Urinary bladder (tissue), 4 donors: ENCODE results near the gene PEX14. TPM values are rescaled to one million over a fixed set of nuclear protein-coding genes. Genes with fewer than 3 reads are reported as not detected.

Source experiments
- DNase-seq: peaks from one replicate; pipeline ENCODE4 v3.0.0-alpha.2; 2015; ENCODE audit errors: extremely low spot score
- H3K27ac ChIP-seq: one replicate; pipeline ENCODE4 v1.5.1; 2013; ENCODE audit warnings: low read depth, mild to moderate bottlenecking, moderate library complexity
- H3K36me3 ChIP-seq: one replicate; pipeline ENCODE4 v1.6.1; 2013; ENCODE audit warnings: mild to moderate bottlenecking, moderate library complexity; ENCODE audit not compliant: insufficient read depth
- H3K4me1 ChIP-seq: one replicate; pipeline ENCODE4 v1.6.1; 2013; ENCODE audit warnings: mild to moderate bottlenecking, moderate library complexity; ENCODE audit not compliant: insufficient read depth
- H3K4me3 ChIP-seq: one replicate; pipeline ENCODE4 v1.5.1; 2013; ENCODE audit warnings: low read depth, low read length
- WGBS: extraction: QIAGEN DNeasy Blood & Tissue Kit; methylation state at CpG from one replicate; pipeline ENCODE4 v1.1.7; 2013; 5-methylcytosine and 5-hydroxymethylcytosine counted together
- polyA plus RNA-seq: library from polyadenylated mRNA; stranded (reverse); fragments of 200-250 nt; gene quantifications from one replicate; pipeline ENCODE4 v1.2.3, GENCODE V29; 2013
- total RNA-seq: library from RNA; depleted of rRNA; stranded (reverse); fragments of >200 nt; gene quantifications from one replicate; pipeline ENCODE4 v1.2.3, GENCODE V29; 2014
- donor health status: healthy with polysubstance abuse.
- donor health status: healthy.

Gene PEX14
- total and polyA plus RNA-seq, 2 donors, result 10.9 to 76.1 TPM

GRCh38 chr1:10643607-10644306 lies 169.0 kb downstream of the PEX14 start:
- H3K27ac ChIP-seq, result no peak overlapping the region
- no peaks in the 10 kb centered on the region for H3K4me1 ChIP-seq
- H3K36me3 ChIP-seq, result no peaks in the 10 kb centered on the region
- no peak for DNase-seq
- 79% methylated on average over 17 of the region's 17 CpGs for WGBS
- H3K4me3 ChIP-seq, result no peak overlapping the region

- no peak for DNase-seq
- 86% methylated on average over 32 of the region's 32 CpGs for WGBS
- Histone ChIP-seq H3K27ac (no peak overlapping the region), H3K4me3 (no peak overlapping the region), H3K4me1 (no peaks in the 10 kb centered on the region), H3K36me3 (no peaks in the 10 kb centered on the region)
These were observed 169.8 kb downstream of the PEX14 start for GRCh38 chr1:10644307-10645128.

DNA sequence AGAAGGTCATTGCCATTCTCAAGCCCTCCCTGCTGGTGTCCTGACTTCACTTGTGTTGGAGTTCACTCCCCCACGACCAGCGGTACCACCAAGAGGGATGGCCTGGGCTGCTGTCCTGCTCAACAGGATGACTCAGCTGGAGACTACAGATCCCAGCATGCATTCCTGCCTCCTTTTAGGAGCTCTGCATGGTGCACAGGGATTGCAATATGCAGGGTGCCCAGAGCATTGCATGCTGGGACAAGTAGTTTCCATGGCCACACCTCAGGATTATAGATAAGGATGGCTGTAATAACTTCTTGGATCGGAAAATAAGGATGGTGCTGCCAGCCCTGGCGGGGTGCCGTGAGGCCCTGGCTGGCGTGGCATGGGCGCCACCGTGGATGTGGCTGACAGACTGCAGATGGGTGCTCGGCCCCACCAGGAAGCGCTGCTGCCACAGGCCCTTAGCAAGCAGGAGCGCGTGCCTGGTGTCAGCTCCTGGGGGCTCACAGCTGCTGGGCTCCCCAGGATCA lies 171.7 kb downstream of the PEX14 start:
- no peak for DNase-seq
- Histone ChIP-seq H3K4me1 (no peaks in the 10 kb centered on the region), H3K27ac (no peak overlapping the region), H3K36me3 (no peaks in the 10 kb centered on the region), H3K4me3 (no peak overlapping the region)
- WGBS, result 73% methylated on average over 12 of the region's 12 CpGs

DNA sequence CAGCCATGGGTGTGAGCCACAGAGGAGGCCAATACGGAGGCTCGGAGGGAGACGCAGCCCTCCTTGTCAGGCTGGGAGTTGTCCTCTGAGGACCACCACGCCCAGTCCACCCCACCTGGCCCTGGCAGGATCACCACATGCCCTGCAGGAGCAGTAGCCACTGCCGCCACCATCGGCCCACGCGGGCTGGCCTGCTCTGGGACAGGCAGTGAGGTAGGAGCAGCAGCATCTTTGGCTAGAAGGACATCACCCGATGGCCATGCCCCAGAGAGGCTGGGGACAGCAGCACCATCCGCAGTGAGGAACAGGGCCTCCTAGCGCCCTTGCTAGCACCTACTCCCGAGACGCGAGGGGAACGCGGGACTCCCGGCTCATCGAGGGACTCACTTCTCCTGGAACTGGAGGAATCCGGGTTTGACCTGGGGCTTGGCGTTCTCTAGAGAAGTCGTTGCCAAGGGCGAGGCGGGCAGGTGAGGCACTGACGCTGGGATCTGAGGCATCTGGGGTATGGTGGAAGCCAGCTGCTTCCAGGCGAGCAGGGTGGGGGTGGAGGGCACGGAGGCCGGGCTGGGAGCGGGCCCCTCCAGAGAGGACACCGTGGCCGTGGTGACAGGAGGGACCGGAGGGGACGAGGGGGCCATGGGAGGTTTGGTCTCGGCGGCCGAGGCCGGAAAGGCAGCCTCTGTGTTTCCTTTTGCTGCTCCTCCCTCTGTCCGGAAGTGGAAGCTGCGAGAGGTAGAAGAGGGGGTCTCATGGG lies 172.8 kb downstream of the PEX14 start:
- 93% methylated on average over 38 of the region's 38 CpGs for WGBS
- no peak overlapping the region for H3K27ac ChIP-seq
- no peaks in the 10 kb centered on the region for H3K4me1 ChIP-seq
- DNase-seq, result no peak
- no peaks in the 10 kb centered on the region for H3K36me3 ChIP-seq
- no peak overlapping the region for H3K4me3 ChIP-seq

- 72% methylated on average over 32 of the region's 32 CpGs for WGBS
- H3K4me3 ChIP-seq, result no peak overlapping the region
- DNase-seq, result no peak
- H3K4me1 ChIP-seq, result no peaks in the 10 kb centered on the region
- no peak overlapping the region for H3K27ac ChIP-seq
- no peaks in the 10 kb centered on the region for H3K36me3 ChIP-seq
These were observed 174.2 kb downstream of the PEX14 start for GRCh38 chr1:10648689-10649516.

- WGBS, result 50% methylated on average over 30 of the region's 30 CpGs
- Histone ChIP-seq H3K4me1 (no peaks in the 10 kb centered on the region), H3K36me3 (no peaks in the 10 kb centered on the region), H3K4me3 (no peak overlapping the region), H3K27ac (no peak overlapping the region)
- DNase-seq, result no peak
These were observed 174.9 kb downstream of the PEX14 start for GRCh38 chr1:10649517-10650201.

- Histone ChIP-seq H3K4me3 (no peak overlapping the region), H3K36me3 (no peaks in the 10 kb centered on the region), H3K27ac (no peak overlapping the region), H3K4me1 (no peaks in the 10 kb centered on the region)
- WGBS, result 83% methylated on average over 40 of the region's 40 CpGs
- DNase-seq, result no peak
These were observed 176.0 kb downstream of the PEX14 start for GRCh38 chr1:10650556-10651388.

DNA sequence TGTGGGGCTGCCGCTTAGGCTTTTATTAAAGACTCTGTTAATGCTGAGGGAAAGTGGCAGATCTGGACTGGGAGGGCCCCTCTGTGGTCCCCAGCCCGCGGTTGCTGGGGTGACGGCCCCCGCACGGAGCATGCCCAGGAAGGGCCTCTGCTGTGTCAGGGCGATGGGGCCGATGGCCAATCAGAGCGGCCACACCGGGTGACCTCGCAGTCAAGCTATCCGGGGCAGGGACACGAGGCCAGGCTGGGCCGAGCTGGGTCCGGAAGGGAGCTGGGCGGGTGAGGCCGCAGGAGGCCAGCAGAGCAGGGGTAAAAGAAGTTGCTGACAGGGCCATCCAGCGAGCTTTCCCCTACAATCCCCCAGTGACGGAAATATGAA lies 176.6 kb downstream of the PEX14 start:
- H3K4me3 ChIP-seq, result no peak overlapping the region
- no peak overlapping the region for H3K27ac ChIP-seq
- no peaks in the 10 kb centered on the region for H3K4me1 ChIP-seq
- WGBS, result 64% methylated on average over 19 of the region's 19 CpGs
- DNase-seq, result no peak
- no peaks in the 10 kb centered on the region for H3K36me3 ChIP-seq

DNA sequence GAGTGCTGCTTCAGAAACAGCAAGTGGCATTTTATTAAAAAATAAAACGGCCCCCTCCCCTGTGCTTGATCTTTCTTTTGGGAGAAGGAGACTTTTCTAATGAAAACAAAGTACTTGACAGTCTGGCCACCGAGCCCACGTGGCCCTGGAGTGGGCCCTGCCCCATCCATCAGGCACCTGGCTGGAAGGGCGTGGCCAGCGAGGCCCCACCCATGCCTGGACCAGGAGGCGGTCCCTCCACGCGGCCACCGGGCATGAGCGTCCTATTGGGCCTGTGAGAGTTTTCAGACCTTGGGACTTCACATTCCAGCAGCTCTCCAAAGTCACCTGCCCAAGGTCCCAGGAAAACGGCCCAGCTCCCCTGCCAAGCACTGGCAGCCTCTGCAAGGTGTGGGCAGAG lies 177.0 kb downstream of the PEX14 start:
- Histone ChIP-seq H3K36me3 (no peaks in the 10 kb centered on the region), H3K27ac (no peak overlapping the region), H3K4me3 (no peak overlapping the region), H3K4me1 (no peaks in the 10 kb centered on the region)
- no peak for DNase-seq
- 71% methylated on average over 11 of the region's 11 CpGs for WGBS

DNA sequence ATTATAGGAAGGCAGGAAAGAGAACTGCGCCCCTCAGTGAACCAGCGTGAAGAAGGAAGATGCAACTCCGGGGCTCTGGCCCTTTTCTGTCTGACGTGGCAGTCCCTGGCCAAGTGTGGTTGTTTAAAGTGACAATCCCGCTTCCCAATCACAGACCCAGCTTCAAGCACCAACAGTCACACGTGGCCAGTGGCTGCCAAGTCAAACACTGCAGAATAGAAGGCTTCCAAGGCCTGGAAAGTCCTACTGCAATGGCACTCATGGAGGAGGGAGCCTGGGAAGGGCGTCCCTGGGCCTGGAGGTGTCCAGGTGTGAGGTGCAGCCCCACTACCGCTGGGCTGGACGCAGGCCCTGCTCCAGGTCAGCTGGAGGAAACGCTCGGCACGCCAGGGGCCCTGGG lies 177.9 kb downstream of the PEX14 start:
- Histone ChIP-seq H3K4me1 (no peaks in the 10 kb centered on the region), H3K36me3 (no peaks in the 10 kb centered on the region), H3K4me3 (no peak overlapping the region), H3K27ac (no peak overlapping the region)
- 85% methylated on average over 12 of the region's 12 CpGs for WGBS
- no peak for DNase-seq

DNA sequence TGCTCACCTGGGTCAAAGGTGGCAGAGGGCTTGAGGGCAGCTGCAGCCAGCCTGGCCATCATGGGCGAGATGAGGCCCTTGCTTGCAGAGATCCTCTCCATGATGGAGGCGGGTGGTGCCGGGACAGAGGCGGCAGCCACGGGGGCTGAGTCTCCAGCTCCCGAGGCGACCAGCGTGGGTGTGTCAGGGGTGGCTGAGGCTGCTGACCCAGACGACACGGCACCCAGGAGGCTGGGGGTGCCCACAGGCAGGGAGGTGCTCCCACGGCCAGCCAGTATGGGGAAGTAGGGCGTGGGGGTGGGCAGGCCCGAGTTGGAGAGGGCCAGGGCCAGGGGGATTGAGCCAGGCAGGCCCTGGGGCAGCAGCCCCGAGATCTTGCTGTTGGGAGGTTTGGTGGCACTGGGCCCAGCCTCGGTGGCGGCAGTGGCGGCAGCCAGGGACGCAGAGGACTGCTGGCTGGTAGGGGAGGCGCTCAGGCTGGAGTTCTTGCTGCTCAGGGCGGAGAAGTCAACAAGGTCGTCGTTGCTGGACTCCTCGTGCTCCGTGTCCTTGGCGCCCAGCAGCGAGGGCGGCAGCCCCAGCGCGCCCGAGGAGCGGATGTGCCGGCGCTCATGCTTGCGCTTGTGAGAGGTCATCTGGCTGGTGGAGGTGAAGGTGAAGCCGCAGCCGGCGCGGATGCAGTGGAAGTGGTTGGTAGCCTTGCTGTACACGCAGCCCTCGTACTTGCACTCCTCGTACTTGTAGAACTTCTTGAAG lies 178.8 kb downstream of the PEX14 start:
- Histone ChIP-seq H3K4me3 (no peak overlapping the region), H3K4me1 (no peaks in the 10 kb centered on the region), H3K36me3 (no peaks in the 10 kb centered on the region), H3K27ac (no peak overlapping the region)
- WGBS, result 90% methylated on average over 41 of the region's 41 CpGs
- no peak for DNase-seq
